B cell (primary cell): ENCODE results near the gene PDZRN3. TPM values are rescaled to one million over a fixed set of nuclear protein-coding genes. Genes with fewer than 3 reads are reported as not detected.

Source experiments
- ATAC-seq: fragments of 200-7000 bp; cut with Tn5 transposase; one replicate; pipeline ENCODE4 v1.10.0; 2021; ENCODE audit warnings: low read depth, mild to moderate bottlenecking, moderate number of reproducible peaks, moderate library complexity
- CTCF ChIA-PET: fragments of 350-600 bp; sonication (Branson Sonifier 250); formaldehyde crosslinking; loops from one replicate; lab custom pipeline; 2021; ENCODE audit warnings: antibody characterized with exemption, inconsistent platforms; lab: Charles Lee
- POLR2A ChIA-PET: fragments of 350-600 bp; sonication (Branson Sonifier 250); formaldehyde crosslinking; loops from one replicate; lab custom pipeline; 2021; ENCODE audit warnings: antibody characterized with exemption; lab: Charles Lee
- DNase-seq: peaks from one replicate; pipeline ENCODE4 v3.0.0; 2013
- H2AFZ ChIP-seq: 2 replicates; pipeline ENCODE4 v1.6.1; 2012; ENCODE audit warnings: mild to moderate bottlenecking, low read depth, low read length; ENCODE audit not compliant: insufficient read depth, poor library complexity, severe bottlenecking
- H3K27ac ChIP-seq, 2 donors: 1 replicate in 1 of 2; 2 replicates in 1 of 2; pipeline ENCODE4 v1.5.1; 2012 to 2013; ENCODE audit warnings: low read length in 2 of 2, mild to moderate bottlenecking in 2 of 2, moderate library complexity in 1 of 2
- H3K27me3 ChIP-seq, 4 experiments: fragments of 200-600 bp in 1 of 4; sonication (generic) in 1 of 4; replicated peaks in 1 of 4; 1 replicate in 2 of 4; 2 replicates in 2 of 4; pipeline versions ENCODE4 v1.6.1 to v1.7.0; 2013 to 2016; ENCODE audit warnings: low read length in 3 of 4, mild to moderate bottlenecking in 2 of 4, mixed read lengths in 1 of 4, moderate library complexity in 1 of 4; ENCODE audit not compliant: insufficient read depth in 4 of 4, control insufficient read depth in 3 of 4; ENCODE audit errors: control extremely low read depth in 1 of 4
- H3K36me3 ChIP-seq, 2 experiments: replicated peaks in 1 of 2; 1 replicate in 1 of 2; 2 replicates in 1 of 2; pipeline versions ENCODE4 v1.6.1 to v1.7.1; 2013; ENCODE audit warnings: low read length in 1 of 2; ENCODE audit not compliant: insufficient read depth in 2 of 2, control insufficient read depth in 1 of 2; ENCODE audit errors: control extremely low read depth in 1 of 2, extremely low read depth in 1 of 2
- H3K4me1 ChIP-seq, 2 donors: fragments of 200-600 bp in 1 of 2; sonication (generic) in 1 of 2; 1 replicate in 1 of 2; 2 replicates in 1 of 2; pipeline versions ENCODE4 v1.5.1 to v1.6.1; 2013 to 2017; ENCODE audit warnings: low read length in 2 of 2; ENCODE audit not compliant: control insufficient read depth in 2 of 2, insufficient read depth in 2 of 2
- H3K4me2 ChIP-seq: replicated peaks from 2 replicates; pipeline ENCODE3; 2012; ENCODE audit warnings: mild to moderate bottlenecking, low read depth, low read length; ENCODE audit not compliant: poor library complexity, severe bottlenecking
- H3K4me3 ChIP-seq, 5 experiments: fragments of 200-600 bp in 1 of 5; sonication (generic) in 1 of 5; 1 replicate in 3 of 5; 2 replicates in 2 of 5; pipeline versions ENCODE4 v1.5.1 to v1.7.0; 2011 to 2016; ENCODE audit warnings: low read length in 4 of 5, mild to moderate bottlenecking in 4 of 5, low read depth in 2 of 5, control low read depth in 1 of 5, moderate library complexity in 1 of 5; ENCODE audit not compliant: insufficient read depth in 1 of 5; ENCODE audit errors: control extremely low read depth in 1 of 5, extremely low read depth in 1 of 5
- H3K79me2 ChIP-seq: fragments of 200-600 bp; sonication (generic); one replicate; pipeline ENCODE4 v1.6.0; 2016; ENCODE audit warnings: low read length; ENCODE audit not compliant: control insufficient read depth, insufficient read depth
- H3K9ac ChIP-seq: fragments of 200-600 bp; sonication (generic); 2 replicates; pipeline ENCODE4 v1.6.1; 2017; ENCODE audit warnings: mild to moderate bottlenecking, low read length, moderate library complexity
- H3K9me3 ChIP-seq, 3 donors: one replicate each; pipeline versions ENCODE4 v1.6.1 to v1.7.1; 2013; ENCODE audit warnings: low read length in 2 of 3; ENCODE audit not compliant: control insufficient read depth in 2 of 3, insufficient read depth in 1 of 3; ENCODE audit errors: control extremely low read depth in 1 of 3
- H4K20me1 ChIP-seq: 2 replicates; pipeline ENCODE4 v1.6.0; 2012; ENCODE audit warnings: mild to moderate bottlenecking, low read length; ENCODE audit not compliant: insufficient read depth, control insufficient read depth, poor library complexity, severe bottlenecking
- H3K27ac Mint-ChIP-seq: one replicate; pipeline ENCODE4 v1.8.0; 2021; ENCODE audit warnings: mixed read lengths
- H3K27me3 Mint-ChIP-seq: one replicate; pipeline ENCODE4 v1.8.0; 2021; ENCODE audit warnings: mixed read lengths
- H3K4me1 Mint-ChIP-seq: one replicate; pipeline ENCODE4 v1.8.0; 2021; ENCODE audit warnings: mixed read lengths
- H3K4me3 Mint-ChIP-seq: one replicate; pipeline ENCODE4 v1.8.0; 2021; ENCODE audit warnings: mixed read lengths
- H3K9me3 Mint-ChIP-seq: one replicate; pipeline ENCODE4 v1.8.0; 2022; ENCODE audit warnings: mixed read lengths; ENCODE audit not compliant: insufficient read depth
- EZH2 ChIP-seq: IDR thresholded peaks from 2 replicates; pipeline ENCODE4 v1.6.1; 2012; ENCODE audit warnings: borderline replicate concordance, low read depth, mild to moderate bottlenecking, moderate library complexity, low read length; ENCODE audit not compliant: insufficient read depth, poor library complexity, severe bottlenecking
- WGBS: methylation state at CpG from one replicate; pipeline ENCODE4 v1.1.5; 2013; ENCODE audit warnings: missing lambda C conversion rate; ENCODE audit not compliant: insufficient coverage; 5-methylcytosine and 5-hydroxymethylcytosine counted together
- intact Hi-C: fragments of 100-400 bp; cut with micrococcal nuclease; formaldehyde crosslinking; loops from one replicate; pipeline ENCODE4 v1.10.0; 2022
- polyA plus RNA-seq: library from polyadenylated mRNA; depleted of rRNA; stranded (reverse); fragments of >200 nt; gene quantifications from 2 replicates; pipeline ENCODE4 v1.2.3, GENCODE V29; 2012
- total RNA-seq, 2 donors: library from RNA; stranded (reverse); fragments of 120-200 nt in 1 of 2; gene quantifications; 1 replicate in 1 of 2; 2 replicates in 1 of 2; pipeline versions ENCODE4 v1.2.3 to v1.2.4, GENCODE V29; 2013 to 2022
- TF ChIP-seq, protein P1 (sequence below): fragments of 200-600 bp; IDR thresholded peaks from one replicate; pipeline ENCODE4 v1.8.0; 2022; ENCODE audit warnings: antibody characterized with exemption, mild to moderate bottlenecking

The PDZRN3 gene
- total and polyA plus RNA-seq, 2 donors (not counting 1 experiment from before 2014, with no cell fraction given), result not detected

DNA sequence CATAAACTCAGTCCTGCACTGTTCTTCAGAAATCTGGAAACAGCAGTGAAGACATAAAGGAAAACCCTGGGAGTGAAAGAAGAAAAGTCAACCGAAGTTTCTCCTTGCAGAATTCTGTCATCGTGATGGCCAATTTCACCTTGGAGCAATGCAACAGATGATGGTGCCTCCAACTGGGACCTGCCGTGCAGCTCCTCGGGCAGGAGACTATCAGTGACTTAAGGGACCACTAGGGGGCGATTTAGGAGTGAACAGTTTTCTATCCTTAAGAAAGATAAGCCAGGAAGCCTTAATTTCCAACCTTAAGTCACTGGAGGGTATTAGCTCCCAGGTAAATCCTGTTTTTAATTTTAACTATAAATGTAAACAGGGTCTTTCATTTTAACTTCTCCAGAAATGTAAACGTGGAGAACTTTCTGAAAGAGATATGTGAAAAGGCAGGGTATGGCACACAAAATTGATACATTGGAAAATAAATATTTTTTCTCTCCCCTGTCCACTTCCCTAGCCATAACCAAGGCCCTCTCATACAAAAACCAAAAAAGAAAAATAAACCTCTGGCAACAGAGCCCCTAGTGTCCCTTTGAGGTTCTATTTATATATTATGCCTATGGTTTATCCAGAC is 116.3 kb downstream of the PDZRN3 start:
- Mint-ChIP-seq H3K27ac (no peak overlapping the region), H3K4me1 (no peaks in the 10 kb centered on the region), H3K9me3 (no peaks in the 10 kb centered on the region), H3K27me3 (peaks cover 8% of the 10 kb centered on the region), H3K4me3 (no peak overlapping the region)
- Histone ChIP-seq H3K4me1 (no peaks in the 10 kb centered on the region), H2AFZ (no peak overlapping the region), H3K27ac (no peak overlapping the region), H3K9ac (no peak overlapping the region), H3K79me2 (no peaks in the 10 kb centered on the region), H3K4me2 (no peak overlapping the region), H4K20me1 (no peaks in the 10 kb centered on the region), H3K9me3 (no peaks in the 10 kb centered on the region), H3K27me3 (no peaks in the 10 kb centered on the region), H3K36me3 (no peaks in the 10 kb centered on the region), H3K4me3 (no peak overlapping the region)
- ChIA-PET CTCF (interaction anchor here (0.7 to 1.6 kb wide), 4 partner anchors 11 to 52 kb away, joined by 3 to 11 read pairs (median 4); no protein-coding TSS in a partner anchor), POLR2A (no interaction called here)
- DNase-seq (peak; percentile 31), ATAC-seq (peak; percentile 33)
- no peak for TF ChIP-seq EZH2
- TF ChIP-seq, protein P1, sequence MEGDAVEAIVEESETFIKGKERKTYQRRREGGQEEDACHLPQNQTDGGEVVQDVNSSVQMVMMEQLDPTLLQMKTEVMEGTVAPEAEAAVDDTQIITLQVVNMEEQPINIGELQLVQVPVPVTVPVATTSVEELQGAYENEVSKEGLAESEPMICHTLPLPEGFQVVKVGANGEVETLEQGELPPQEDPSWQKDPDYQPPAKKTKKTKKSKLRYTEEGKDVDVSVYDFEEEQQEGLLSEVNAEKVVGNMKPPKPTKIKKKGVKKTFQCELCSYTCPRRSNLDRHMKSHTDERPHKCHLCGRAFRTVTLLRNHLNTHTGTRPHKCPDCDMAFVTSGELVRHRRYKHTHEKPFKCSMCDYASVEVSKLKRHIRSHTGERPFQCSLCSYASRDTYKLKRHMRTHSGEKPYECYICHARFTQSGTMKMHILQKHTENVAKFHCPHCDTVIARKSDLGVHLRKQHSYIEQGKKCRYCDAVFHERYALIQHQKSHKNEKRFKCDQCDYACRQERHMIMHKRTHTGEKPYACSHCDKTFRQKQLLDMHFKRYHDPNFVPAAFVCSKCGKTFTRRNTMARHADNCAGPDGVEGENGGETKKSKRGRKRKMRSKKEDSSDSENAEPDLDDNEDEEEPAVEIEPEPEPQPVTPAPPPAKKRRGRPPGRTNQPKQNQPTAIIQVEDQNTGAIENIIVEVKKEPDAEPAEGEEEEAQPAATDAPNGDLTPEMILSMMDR, result peak; percentile 84
- intact Hi-C loops, result loop anchor here (10.0 kb wide), 1 partner anchor 574 kb away; no protein-coding TSS in a partner anchor
- 32% methylated on average over 2 of the region's 6 CpGs for WGBS

DNA sequence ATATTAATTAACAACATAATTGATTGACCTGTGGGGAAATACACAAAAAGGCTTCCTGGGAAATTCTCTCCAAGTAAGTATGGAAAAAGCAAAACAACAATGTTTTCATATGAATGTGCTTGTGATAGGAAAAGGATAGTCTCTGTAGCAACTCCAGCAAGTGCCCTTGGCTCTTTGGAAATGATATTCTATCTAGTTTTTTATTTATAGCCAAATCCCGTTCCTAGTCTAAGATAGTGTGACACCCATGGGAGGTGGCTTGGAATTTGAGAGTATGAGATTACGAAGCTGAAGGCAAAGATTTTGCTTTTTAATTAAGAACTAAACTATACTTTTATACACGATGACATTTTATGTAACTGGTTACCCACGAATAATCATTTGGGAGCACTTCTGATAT is 119.9 kb downstream of the PDZRN3 start:
- Histone ChIP-seq H3K79me2 (no peaks in the 10 kb centered on the region), H3K4me1 (no peaks in the 10 kb centered on the region), H4K20me1 (no peaks in the 10 kb centered on the region), H3K36me3 (no peaks in the 10 kb centered on the region), H2AFZ (no peak overlapping the region), H3K27me3 (no peaks in the 10 kb centered on the region), H3K9ac (no peak overlapping the region), H3K4me3 (no peak overlapping the region), H3K27ac (no peak overlapping the region), H3K9me3 (no peaks in the 10 kb centered on the region), H3K4me2 (no peak overlapping the region)
- H3K27me3 Mint-ChIP-seq, result peaks cover 23% of the 10 kb centered on the region
- ChIA-PET POLR2A (no interaction called here), CTCF (interaction anchor here (5.4 kb wide), 1 partner anchor 404 kb away, joined by 44 read pairs; no protein-coding TSS in a partner anchor)
- ATAC-seq (no peak), DNase-seq (no peak)
- no peaks in the 10 kb centered on the region for H3K4me1 Mint-ChIP-seq
- H3K27ac Mint-ChIP-seq, result no peak overlapping the region
- TF ChIP-seq, protein P1, result no peak
- TF ChIP-seq EZH2, result no peak
- 100% methylated on average over 1 of the region's 4 CpGs for WGBS
- intact Hi-C loops, result loop anchor here (10.0 kb wide), 1 partner anchor 570 kb away; no protein-coding TSS in a partner anchor
- H3K9me3 Mint-ChIP-seq, result no peaks in the 10 kb centered on the region
- no peak overlapping the region for H3K4me3 Mint-ChIP-seq
